Neural cell (in vitro differentiated cells): ENCODE measurements around the gene PANK2. TPM values are rescaled to one million over a fixed set of nuclear protein-coding genes. Genes with fewer than 3 reads are reported as not detected.
"Not testable (repeated sequence)": the region's sequence is repeated elsewhere in the genome, so short reads cannot be mapped to it uniquely, and the experiment has no call there.

Source experiments
- H2AFZ ChIP-seq: fragments of 200-600, 300-800 bp; sonication (generic), shearing (Covaris generic); 2 replicates; pipeline ENCODE4 v1.6.0; 2014; ENCODE audit warnings: low read depth, mild to moderate bottlenecking, antibody characterized with exemption, low read length, moderate library complexity
- H3F3A ChIP-seq: fragments of 200-600 bp; shearing (Covaris generic); 2 replicates; pipeline ENCODE4 v1.6.1; 2016; ENCODE audit warnings: mild to moderate bottlenecking, moderate library complexity, mixed read lengths, antibody characterized with exemption, low read length; ENCODE audit not compliant: insufficient read depth, poor library complexity, severe bottlenecking
- H3K27ac ChIP-seq: fragments of 200-600, 300-800 bp; sonication (generic), shearing (Covaris generic); 2 replicates; pipeline ENCODE4 v1.5.1; 2014; ENCODE audit warnings: mild to moderate bottlenecking, low read length, moderate library complexity
- H3K27me3 ChIP-seq: fragments of 300-800, 200-600 bp; sonication (generic), shearing (Covaris generic); 2 replicates; pipeline ENCODE4 v1.6.0; 2014; ENCODE audit warnings: mild to moderate bottlenecking, low read depth, low read length, moderate library complexity; ENCODE audit not compliant: insufficient read depth
- H3K36me3 ChIP-seq: fragments of 300-800, 200-600 bp; sonication (generic), shearing (Covaris generic); 2 replicates; pipeline ENCODE4 v1.5.1; 2014; ENCODE audit warnings: mild to moderate bottlenecking, antibody characterized with exemption, low read length, moderate library complexity; ENCODE audit not compliant: insufficient read depth
- H3K4me2 ChIP-seq: fragments of 300-800, 200-600 bp; sonication (generic), shearing (Covaris generic); 2 replicates; pipeline ENCODE4 v1.6.0; 2014; ENCODE audit warnings: mild to moderate bottlenecking, low read length
- H3K4me3 ChIP-seq: fragments of 300-800, 200-600 bp; sonication (generic), shearing (Covaris generic); 2 replicates; pipeline ENCODE4 v1.5.1; 2014; ENCODE audit warnings: mild to moderate bottlenecking, low read length, moderate library complexity
- H3K79me2 ChIP-seq: fragments of 200-600 bp; shearing (Covaris generic); replicated peaks from 2 replicates; pipeline ENCODE4 v1.6.0; 2014; ENCODE audit warnings: mild to moderate bottlenecking, low read length, moderate library complexity; ENCODE audit not compliant: insufficient read depth
- H3K9ac ChIP-seq: fragments of 300-800, 200-600 bp; sonication (generic), shearing (Covaris generic); 2 replicates; pipeline ENCODE4 v1.6.1; 2016; ENCODE audit warnings: mild to moderate bottlenecking, low read length, mixed read lengths
- H3K9me2 ChIP-seq: fragments of 200-600 bp; shearing (Covaris generic); 2 replicates; pipeline ENCODE4 v1.6.1; 2016; ENCODE audit warnings: mild to moderate bottlenecking, low read length, mixed read lengths; ENCODE audit not compliant: insufficient read depth
- H3K9me3 ChIP-seq: fragments of 200-600, 300-800 bp; sonication (generic), shearing (Covaris generic); 2 replicates; pipeline ENCODE4 v1.6.1; 2016; ENCODE audit warnings: mild to moderate bottlenecking, mixed run types, low read length, moderate library complexity, mixed read lengths
- H4K20me1 ChIP-seq: fragments of 200-600 bp; shearing (Covaris generic); 2 replicates; pipeline ENCODE4 v1.6.1; 2016; ENCODE audit warnings: mild to moderate bottlenecking, mixed run types; ENCODE audit not compliant: insufficient read depth
- CTCF ChIP-seq: fragments of 450-650 bp; IDR thresholded peaks from 2 replicates; pipeline ENCODE4 v1.5.1; 2014; ENCODE audit warnings: antibody characterized with exemption, mild to moderate bottlenecking, moderate library complexity; ENCODE audit not compliant: poor library complexity, severe bottlenecking
- EP300 ChIP-seq: fragments of 450-650 bp; conservative IDR thresholded peaks from 2 replicates; pipeline ENCODE4 v1.6.1; 2014; ENCODE audit warnings: antibody characterized with exemption, mild to moderate bottlenecking, moderate library complexity; ENCODE audit not compliant: poor library complexity, severe bottlenecking
- EZH2 ChIP-seq: fragments of 200-600, 300-800 bp; shearing (Covaris generic), sonication (generic); IDR thresholded peaks from 2 replicates; pipeline ENCODE4 v1.6.1; 2014; ENCODE audit warnings: antibody characterized with exemption, low read length, borderline replicate concordance, mild to moderate bottlenecking; ENCODE audit not compliant: insufficient read depth, poor library complexity, severe bottlenecking
- MXI1 ChIP-seq: fragments of 450-650 bp; conservative IDR thresholded peaks from 2 replicates; pipeline ENCODE4 v1.6.1; 2014; ENCODE audit warnings: antibody characterized with exemption, mild to moderate bottlenecking; ENCODE audit not compliant: poor library complexity, severe bottlenecking
- POLR2AphosphoS5 ChIP-seq: IDR thresholded peaks from 2 replicates; pipeline ENCODE4 v1.6.1; 2012
- RAD21 ChIP-seq: fragments of 450-650 bp; conservative IDR thresholded peaks from 2 replicates; pipeline ENCODE4 v1.6.1; 2014; ENCODE audit warnings: antibody characterized with exemption, mild to moderate bottlenecking, moderate library complexity
- REST ChIP-seq: IDR thresholded peaks from 2 replicates; pipeline ENCODE4 v1.6.1; 2012; ENCODE audit warnings: borderline replicate concordance
- SMC3 ChIP-seq: fragments of 450-650 bp; conservative IDR thresholded peaks from 2 replicates; pipeline ENCODE4 v1.6.1; 2014; ENCODE audit warnings: antibody characterized with exemption, mild to moderate bottlenecking, moderate library complexity; ENCODE audit not compliant: poor library complexity
- TAF1 ChIP-seq: IDR thresholded peaks from 2 replicates; pipeline ENCODE4 v1.6.1; 2012; ENCODE audit warnings: low read depth
- polyA plus RNA-seq: library from polyadenylated mRNA; depleted of rRNA; stranded (reverse); fragments of >200 nt; gene quantifications from 2 replicates; pipeline ENCODE4 v1.2.3, GENCODE V29; 2014

The PANK2 gene
- polyA plus RNA-seq, 1 donor from 2014 or later = 41.7 TPM

- no peaks in the 10 kb centered on the region for H3K9me3 ChIP-seq
- H3F3A ChIP-seq = no peaks in the 10 kb centered on the region
- H2AFZ ChIP-seq = no peak overlapping the region
- peaks cover 14% of the 10 kb centered on the region for H3K36me3 ChIP-seq
- H3K9me2 ChIP-seq = no peaks in the 10 kb centered on the region
- H3K4me3 ChIP-seq = no peak overlapping the region
- TF ChIP-seq EP300 = no peak
- no peak for TF ChIP-seq EZH2
- TF ChIP-seq TAF1 = no peak
- no peak for TF ChIP-seq MXI1
- no peak for TF ChIP-seq REST
- TF ChIP-seq POLR2AphosphoS5 = no peak
- TF ChIP-seq CTCF = no peak
- TF ChIP-seq RAD21 = no peak
- TF ChIP-seq SMC3 = no peak
- no peaks in the 10 kb centered on the region for H3K79me2 ChIP-seq
- no peaks in the 10 kb centered on the region for H3K27me3 ChIP-seq
- H3K27ac ChIP-seq = no peak overlapping the region
- H3K9ac ChIP-seq = no peak overlapping the region
- H3K4me2 ChIP-seq = no peak overlapping the region
- H4K20me1 ChIP-seq = no peaks in the 10 kb centered on the region
Observed at GRCh38 chr20:3940905-3941304, 51.7 kb downstream of the PANK2 start.

GRCh38 chr20:3946666-3947065 lies 57.5 kb downstream of the PANK2 start:
- H3K27me3 ChIP-seq, H3K9me3 ChIP-seq, H3K79me2 ChIP-seq, H2AFZ ChIP-seq, H3K9ac ChIP-seq, H3K27ac ChIP-seq, H3K4me3 ChIP-seq, H3F3A ChIP-seq, H3K4me2 ChIP-seq, H3K36me3 ChIP-seq, H4K20me1 ChIP-seq, H3K9me2 ChIP-seq: not testable (repeated sequence)

- Histone ChIP-seq H3K4me3 (no peak overlapping the region), H3K36me3 (peaks cover 8% of the 10 kb centered on the region), H2AFZ (no peak overlapping the region), H3K4me2 (no peak overlapping the region), H3F3A (no peaks in the 10 kb centered on the region), H3K79me2 (peaks cover 30% of the 10 kb centered on the region), H4K20me1 (no peaks in the 10 kb centered on the region), H3K27ac (no peak overlapping the region), H3K9me3 (no peaks in the 10 kb centered on the region), H3K9ac (no peak overlapping the region), H3K27me3 (no peaks in the 10 kb centered on the region), H3K9me2 (no peaks in the 10 kb centered on the region)
- TF ChIP-seq CTCF (no peak), MXI1 (no peak), POLR2AphosphoS5 (no peak), EZH2 (no peak), RAD21 (no peak)
Observed at GRCh38 chr20:3964719-3965118, 75.5 kb downstream of the PANK2 start.
